Gastrocnemius medialis (tissue), 4 donors: ENCODE measurements around the gene CHST15.

Experiments used
- POLR2A ChIP-seq, 2 donors: fragments of 450-650 bp; IDR thresholded peaks; one replicate each; pipeline ENCODE4 v1.6.1; 2017; ENCODE audit warnings: antibody characterized with exemption in 2 of 2, mild to moderate bottlenecking in 2 of 2, moderate library complexity in 2 of 2
- TF ChIP-seq, protein P1 (sequence below), 5 experiments: fragments of 450-650 bp in 3 of 5; fragments of 200-600 bp in 2 of 5; sonication (generic) in 2 of 5; IDR thresholded peaks in 4 of 5; conservative IDR thresholded peaks in 1 of 5; 1 replicate in 4 of 5; 2 replicates in 1 of 5; pipeline ENCODE4 v1.5.1; 2016 to 2019; ENCODE audit warnings: antibody characterized with exemption in 5 of 5, mild to moderate bottlenecking in 3 of 5, moderate library complexity in 3 of 5

DNA sequence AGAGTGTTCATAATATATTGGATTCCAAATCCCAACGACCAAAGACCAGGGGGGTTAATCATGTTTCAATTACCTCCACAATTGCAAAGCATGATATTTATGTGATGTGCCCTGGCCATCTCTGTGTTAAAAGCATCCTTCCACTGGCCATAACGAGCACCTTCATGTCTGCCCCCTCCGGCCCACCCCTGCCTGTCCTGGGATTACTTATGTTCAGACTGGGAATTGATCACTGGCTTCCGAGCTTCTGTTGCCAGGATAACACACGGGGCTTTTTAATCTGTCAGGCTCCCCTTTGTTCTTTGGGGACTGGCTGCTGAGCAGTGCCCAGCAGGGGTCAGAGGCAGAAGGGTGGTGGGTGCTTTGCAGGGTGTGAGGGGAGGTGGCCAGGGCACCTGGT lies 13.7 kb upstream of the CHST15 start:
- no peak for TF ChIP-seq POLR2A (IDR thresholded peaks at IDR 0.05)
- TF ChIP-seq, protein P1, sequence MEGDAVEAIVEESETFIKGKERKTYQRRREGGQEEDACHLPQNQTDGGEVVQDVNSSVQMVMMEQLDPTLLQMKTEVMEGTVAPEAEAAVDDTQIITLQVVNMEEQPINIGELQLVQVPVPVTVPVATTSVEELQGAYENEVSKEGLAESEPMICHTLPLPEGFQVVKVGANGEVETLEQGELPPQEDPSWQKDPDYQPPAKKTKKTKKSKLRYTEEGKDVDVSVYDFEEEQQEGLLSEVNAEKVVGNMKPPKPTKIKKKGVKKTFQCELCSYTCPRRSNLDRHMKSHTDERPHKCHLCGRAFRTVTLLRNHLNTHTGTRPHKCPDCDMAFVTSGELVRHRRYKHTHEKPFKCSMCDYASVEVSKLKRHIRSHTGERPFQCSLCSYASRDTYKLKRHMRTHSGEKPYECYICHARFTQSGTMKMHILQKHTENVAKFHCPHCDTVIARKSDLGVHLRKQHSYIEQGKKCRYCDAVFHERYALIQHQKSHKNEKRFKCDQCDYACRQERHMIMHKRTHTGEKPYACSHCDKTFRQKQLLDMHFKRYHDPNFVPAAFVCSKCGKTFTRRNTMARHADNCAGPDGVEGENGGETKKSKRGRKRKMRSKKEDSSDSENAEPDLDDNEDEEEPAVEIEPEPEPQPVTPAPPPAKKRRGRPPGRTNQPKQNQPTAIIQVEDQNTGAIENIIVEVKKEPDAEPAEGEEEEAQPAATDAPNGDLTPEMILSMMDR (IDR thresholded peaks at IDR 0.05 in 4 of 5, conservative IDR thresholded peaks at IDR 0.05 in 1 of 5): no peak
